ENCODE results near the gene CORO6. TPM values are rescaled to one million over a fixed set of nuclear protein-coding genes. Genes with fewer than 3 reads are reported as not detected.

Gene CORO6
- total and polyA plus RNA-seq, 2 experiments from 2014 or later, result 2.6 to 5.2 TPM

DNA sequence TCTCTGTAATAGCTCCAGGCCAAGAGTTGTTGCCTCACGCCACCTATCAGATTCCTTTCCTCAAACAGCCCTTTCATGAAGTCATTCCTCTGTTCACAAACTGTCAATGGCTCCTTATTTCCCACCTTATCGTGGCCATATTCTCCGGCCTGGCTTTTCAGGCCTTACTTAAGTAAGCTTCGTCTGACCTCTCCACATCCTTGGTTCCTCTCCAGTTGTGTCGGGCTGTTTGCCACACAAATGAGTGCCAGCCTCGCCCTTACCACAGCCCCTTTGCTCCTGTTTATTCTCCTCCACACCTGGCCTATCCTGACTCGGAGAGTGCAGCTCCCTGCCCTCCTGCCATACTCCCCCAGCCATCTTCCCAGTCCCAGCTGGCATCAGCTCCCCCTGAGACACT, 52.2 kb downstream of the CORO6 start (continued):
- TF ChIP-seq, protein P1, sequence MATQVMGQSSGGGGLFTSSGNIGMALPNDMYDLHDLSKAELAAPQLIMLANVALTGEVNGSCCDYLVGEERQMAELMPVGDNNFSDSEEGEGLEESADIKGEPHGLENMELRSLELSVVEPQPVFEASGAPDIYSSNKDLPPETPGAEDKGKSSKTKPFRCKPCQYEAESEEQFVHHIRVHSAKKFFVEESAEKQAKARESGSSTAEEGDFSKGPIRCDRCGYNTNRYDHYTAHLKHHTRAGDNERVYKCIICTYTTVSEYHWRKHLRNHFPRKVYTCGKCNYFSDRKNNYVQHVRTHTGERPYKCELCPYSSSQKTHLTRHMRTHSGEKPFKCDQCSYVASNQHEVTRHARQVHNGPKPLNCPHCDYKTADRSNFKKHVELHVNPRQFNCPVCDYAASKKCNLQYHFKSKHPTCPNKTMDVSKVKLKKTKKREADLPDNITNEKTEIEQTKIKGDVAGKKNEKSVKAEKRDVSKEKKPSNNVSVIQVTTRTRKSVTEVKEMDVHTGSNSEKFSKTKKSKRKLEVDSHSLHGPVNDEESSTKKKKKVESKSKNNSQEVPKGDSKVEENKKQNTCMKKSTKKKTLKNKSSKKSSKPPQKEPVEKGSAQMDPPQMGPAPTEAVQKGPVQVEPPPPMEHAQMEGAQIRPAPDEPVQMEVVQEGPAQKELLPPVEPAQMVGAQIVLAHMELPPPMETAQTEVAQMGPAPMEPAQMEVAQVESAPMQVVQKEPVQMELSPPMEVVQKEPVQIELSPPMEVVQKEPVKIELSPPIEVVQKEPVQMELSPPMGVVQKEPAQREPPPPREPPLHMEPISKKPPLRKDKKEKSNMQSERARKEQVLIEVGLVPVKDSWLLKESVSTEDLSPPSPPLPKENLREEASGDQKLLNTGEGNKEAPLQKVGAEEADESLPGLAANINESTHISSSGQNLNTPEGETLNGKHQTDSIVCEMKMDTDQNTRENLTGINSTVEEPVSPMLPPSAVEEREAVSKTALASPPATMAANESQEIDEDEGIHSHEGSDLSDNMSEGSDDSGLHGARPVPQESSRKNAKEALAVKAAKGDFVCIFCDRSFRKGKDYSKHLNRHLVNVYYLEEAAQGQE (IDR thresholded peaks at IDR 0.05; ENCODE audit: unreplicated experiment), result no peak
- TF ChIP-seq, protein P2, sequence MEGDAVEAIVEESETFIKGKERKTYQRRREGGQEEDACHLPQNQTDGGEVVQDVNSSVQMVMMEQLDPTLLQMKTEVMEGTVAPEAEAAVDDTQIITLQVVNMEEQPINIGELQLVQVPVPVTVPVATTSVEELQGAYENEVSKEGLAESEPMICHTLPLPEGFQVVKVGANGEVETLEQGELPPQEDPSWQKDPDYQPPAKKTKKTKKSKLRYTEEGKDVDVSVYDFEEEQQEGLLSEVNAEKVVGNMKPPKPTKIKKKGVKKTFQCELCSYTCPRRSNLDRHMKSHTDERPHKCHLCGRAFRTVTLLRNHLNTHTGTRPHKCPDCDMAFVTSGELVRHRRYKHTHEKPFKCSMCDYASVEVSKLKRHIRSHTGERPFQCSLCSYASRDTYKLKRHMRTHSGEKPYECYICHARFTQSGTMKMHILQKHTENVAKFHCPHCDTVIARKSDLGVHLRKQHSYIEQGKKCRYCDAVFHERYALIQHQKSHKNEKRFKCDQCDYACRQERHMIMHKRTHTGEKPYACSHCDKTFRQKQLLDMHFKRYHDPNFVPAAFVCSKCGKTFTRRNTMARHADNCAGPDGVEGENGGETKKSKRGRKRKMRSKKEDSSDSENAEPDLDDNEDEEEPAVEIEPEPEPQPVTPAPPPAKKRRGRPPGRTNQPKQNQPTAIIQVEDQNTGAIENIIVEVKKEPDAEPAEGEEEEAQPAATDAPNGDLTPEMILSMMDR (conservative IDR thresholded peaks at IDR 0.05; ENCODE audit: low read depth in 2 of 2), result no peak
- TF ChIP-seq ZNF114 (CRISPR knock-in tag; IDR thresholded peaks at IDR 0.05) (no peak), EZH2 (IDR thresholded peaks at IDR 0.05; ENCODE audit: low read depth, unreplicated experiment) (no peak), CREB1 (CRISPR knock-in tag; IDR thresholded peaks at IDR 0.05; ENCODE audit: low read depth) (no peak)

DNA sequence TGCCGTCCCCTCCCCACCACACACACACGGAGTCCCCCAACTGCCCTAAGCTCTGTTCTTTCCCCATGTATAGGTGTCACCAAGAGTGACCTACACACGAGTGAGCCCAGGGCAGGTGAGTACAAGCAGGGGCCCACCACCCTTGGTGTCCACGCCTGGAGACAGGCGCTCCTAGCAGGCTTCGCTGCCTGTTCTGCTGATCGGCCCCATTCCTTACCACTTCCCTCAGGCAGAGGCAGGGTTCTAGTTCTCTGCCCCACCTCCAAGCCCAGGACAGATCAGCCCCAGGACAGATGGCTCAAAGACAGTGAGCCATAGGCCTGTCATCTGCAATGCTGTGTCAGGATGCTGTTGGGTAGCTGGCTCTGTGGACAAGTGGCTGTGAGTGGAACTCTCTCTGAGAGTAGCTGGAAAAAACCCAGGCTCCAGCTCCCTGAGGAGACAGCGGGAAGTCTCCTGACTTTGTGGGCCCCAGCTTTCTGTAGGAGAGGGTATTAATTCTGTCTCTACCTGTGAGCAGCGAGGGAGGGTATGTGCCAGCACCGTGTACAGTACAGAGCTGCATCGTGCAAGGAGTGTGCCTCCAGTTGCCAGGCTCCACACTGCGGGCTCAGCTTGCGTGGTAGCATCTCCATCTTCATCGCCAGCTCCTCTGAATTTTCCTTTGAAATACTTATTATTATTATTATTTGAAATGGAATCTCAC, 53.3 kb downstream of the CORO6 start:
- Histone ChIP-seq H4K20me1 (replicated peaks; ENCODE audit: insufficient read depth) (peaks cover 8% of the 10 kb centered on the region), H3K27me3 (ENCODE audit: insufficient read depth) (peaks cover 51% of the 10 kb centered on the region), H2AFZ (peak overlapping the region; percentile 94), H3K9me2 (ENCODE audit: insufficient read depth) (no peaks in the 10 kb centered on the region), H3K36me3 (ENCODE audit: insufficient read depth) (no peaks in the 10 kb centered on the region), H3K4me1 (ENCODE audit: insufficient read depth) (peaks cover 11% of the 10 kb centered on the region), H3K27ac (ENCODE audit: low read depth) (no peak overlapping the region), H3K4me2 (peak overlapping the region; percentile 86), H3K79me2 (replicated peaks; ENCODE audit: insufficient read depth) (no peaks in the 10 kb centered on the region), H3K4me3 (peak overlapping the region; percentile 87), H3F3A (replicated peaks; ENCODE audit: low read depth) (peaks cover 23% of the 10 kb centered on the region)
- Mint-ChIP-seq H3K4me3 (peak overlapping the region; percentile 81), H3K4me1 (peaks cover 16% of the 10 kb centered on the region), H3K27me3 (ENCODE audit: insufficient read depth, low read depth, poor library complexity) (peaks cover 50% of the 10 kb centered on the region), H3K36me3 (ENCODE audit: low read depth) (peaks cover 7% of the 10 kb centered on the region; the same call in 2 of the 3 replicates), H3K9me3 (no peaks in the 10 kb centered on the region), H3K27ac (no peak overlapping the region)
- DNase-seq (ENCODE audit: low spot score), result no peak
- no peak for ATAC-seq
- TF ChIP-seq, protein P3, sequence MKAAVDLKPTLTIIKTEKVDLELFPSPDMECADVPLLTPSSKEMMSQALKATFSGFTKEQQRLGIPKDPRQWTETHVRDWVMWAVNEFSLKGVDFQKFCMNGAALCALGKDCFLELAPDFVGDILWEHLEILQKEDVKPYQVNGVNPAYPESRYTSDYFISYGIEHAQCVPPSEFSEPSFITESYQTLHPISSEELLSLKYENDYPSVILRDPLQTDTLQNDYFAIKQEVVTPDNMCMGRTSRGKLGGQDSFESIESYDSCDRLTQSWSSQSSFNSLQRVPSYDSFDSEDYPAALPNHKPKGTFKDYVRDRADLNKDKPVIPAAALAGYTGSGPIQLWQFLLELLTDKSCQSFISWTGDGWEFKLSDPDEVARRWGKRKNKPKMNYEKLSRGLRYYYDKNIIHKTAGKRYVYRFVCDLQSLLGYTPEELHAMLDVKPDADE (IDR thresholded peaks at IDR 0.05), result no peak
- TF ChIP-seq, protein P1 (IDR thresholded peaks at IDR 0.05; ENCODE audit: unreplicated experiment), result no peak
- TF ChIP-seq NANOG (IDR thresholded peaks at IDR 0.05; ENCODE audit: borderline replicate concordance) (no peak), EZH2phosphoT487 (IDR thresholded peaks at IDR 0.05; ENCODE audit: unreplicated experiment) (no peak), ZNF331 (CRISPR knock-in tag; IDR thresholded peaks at IDR 0.05; ENCODE audit: low read depth) (no peak)
- TF ChIP-seq, protein P2 (conservative IDR thresholded peaks at IDR 0.05; ENCODE audit: low read depth in 2 of 2), result no peak
